Measurements from ENCODE around the gene CMYA5.

CMYA5 gene

DNA sequence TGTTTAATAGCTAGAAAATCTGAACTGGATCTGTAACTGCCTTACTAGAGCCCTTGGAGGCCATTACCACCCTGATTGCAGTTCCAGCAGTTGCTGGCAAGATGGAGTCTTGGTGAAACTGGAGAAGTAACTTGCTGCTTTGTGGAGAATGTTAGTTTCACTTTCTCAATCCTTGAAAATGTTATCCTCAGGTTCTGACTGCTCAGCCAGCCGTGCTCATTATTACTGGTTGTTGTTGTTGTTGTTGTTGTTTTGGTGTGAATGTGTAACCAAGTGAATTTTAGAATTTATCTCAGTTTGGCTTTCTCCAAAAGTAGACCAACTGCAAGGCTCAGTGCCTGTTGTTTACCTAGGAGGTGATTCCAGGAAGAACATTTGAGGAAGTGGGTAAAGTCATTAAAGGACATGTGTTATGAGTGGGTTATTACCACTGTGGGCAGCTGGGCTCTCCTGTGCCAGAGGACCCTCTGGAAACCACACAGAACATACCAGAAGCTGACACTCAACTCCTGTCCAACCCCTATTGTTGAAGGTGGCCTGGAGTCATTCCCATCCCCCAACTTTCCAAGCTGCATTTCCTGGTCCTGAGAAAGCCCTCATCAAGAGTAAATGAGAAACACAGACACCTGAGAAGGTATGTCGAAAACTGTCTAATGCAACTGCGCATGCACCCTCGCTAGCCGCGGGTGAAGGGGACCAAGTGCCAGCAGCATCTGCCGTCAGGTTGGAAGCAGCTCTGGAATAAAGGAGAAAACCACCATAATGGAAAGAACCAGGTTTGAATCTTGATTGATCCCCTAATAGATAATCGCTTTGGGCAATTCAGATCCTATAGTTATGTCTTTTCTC is 111.6 kb downstream of the CMYA5 start:
- no peak for DNase-seq

DNA sequence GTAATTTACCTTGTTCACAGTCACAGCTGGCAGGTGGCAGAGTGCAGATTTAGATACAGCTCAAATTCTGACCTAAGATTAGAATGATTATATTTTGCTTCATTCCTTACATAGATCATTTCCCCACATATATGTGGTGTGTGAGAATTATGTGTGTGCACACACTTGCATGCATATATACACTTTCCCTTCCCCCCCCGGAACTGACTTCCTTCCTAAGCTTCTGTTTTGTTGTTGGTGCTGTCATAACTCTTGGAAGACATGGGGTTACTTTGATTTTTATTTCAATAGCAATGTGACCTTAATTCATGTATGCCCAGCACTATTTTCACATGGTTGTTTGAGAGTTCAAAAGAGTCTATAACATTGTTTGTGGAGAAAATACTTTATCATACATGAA is 112.8 kb downstream of the CMYA5 start:
- no peak for DNase-seq

GRCh38 chr5:79803007-79803406 is 113.4 kb downstream of the CMYA5 start:
- DNase-seq = no peak

- DNase-seq = no peak
Measured at GRCh38 chr5:79806741-79807140, 117.1 kb downstream of the CMYA5 start.

GRCh38 chr5:79809743-79810142 is 120.1 kb downstream of the CMYA5 start:
- no peak for DNase-seq

GRCh38 chr5:79811081-79811480 is 121.4 kb downstream of the CMYA5 start:
- DNase-seq = no peak

DNA sequence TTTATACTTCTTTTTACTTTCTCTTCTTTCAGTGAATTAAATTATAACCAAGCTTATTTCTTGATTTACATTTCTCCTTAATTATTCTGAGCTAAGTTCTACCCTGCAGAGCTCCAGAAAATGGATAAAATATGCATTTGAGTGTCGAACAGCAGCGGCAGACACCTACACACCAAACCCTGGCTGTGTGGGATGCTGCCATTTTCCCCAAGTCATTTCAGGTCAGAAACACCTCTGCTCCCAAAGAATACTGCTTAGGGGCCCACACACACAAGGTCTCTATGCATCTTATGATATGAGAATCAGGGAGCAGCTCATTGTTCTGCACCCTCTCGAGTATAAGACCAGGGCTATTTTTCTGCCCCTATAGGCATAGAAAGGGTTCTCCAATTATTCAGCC is 122.3 kb downstream of the CMYA5 start:
- DNase-seq = no peak

GRCh38 chr5:79814699-79815098 is 125.1 kb downstream of the CMYA5 start:
- no peak for DNase-seq

DNA sequence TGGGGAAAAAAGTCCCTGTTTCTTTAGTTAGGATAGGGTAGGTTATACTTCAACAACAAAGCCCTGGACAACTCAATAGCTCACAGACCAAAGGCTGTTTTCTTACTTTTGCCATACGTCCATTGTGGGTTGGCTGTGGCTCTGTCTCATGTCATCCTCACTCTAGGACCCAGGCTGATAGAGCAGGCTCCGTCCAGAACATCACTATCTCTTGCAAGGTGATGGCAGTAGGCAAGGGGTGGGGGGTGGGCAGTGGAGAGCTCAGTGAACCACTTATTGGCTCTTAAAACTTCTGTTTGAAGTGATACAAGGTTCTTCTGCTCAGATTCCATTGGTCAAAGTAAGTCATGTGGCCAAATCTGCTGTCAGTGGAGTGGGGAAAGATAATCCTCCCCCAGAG is 126.4 kb downstream of the CMYA5 start:
- no peak for DNase-seq

GRCh38 chr5:79820648-79821047 is 131.0 kb downstream of the CMYA5 start:
- DNase-seq = no peak

GRCh38 chr5:79824444-79824843 is 134.8 kb downstream of the CMYA5 start:
- no peak for DNase-seq

DNA sequence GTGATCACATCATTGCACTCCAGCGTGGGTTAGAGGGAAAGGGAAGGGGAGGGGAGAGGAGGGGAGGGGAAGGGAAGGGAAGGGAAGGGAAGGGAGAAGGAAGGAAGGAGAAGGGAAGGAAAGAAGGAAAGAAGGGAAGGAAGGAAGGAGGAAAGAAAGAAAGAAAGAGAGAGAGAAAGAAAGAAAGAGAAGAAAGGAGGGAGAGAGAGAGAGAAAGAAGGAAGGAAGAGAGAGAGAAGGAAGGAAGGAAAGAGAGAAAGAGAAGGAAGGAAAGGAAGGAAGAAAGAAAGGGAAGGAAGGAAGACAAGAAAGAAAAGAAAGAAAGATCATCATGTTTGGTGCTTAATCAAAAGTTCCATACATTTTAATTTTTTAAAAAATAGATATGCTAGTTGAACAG is 136.2 kb downstream of the CMYA5 start:
- no peak for DNase-seq

GRCh38 chr5:79827159-79827629 is 137.6 kb downstream of the CMYA5 start:
- DNase-seq = no peak

GRCh38 chr5:79829260-79829659 is 139.6 kb downstream of the CMYA5 start:
- DNase-seq = no peak

GRCh38 chr5:79831381-79832309 is 142.0 kb downstream of the CMYA5 start:
- DNase-seq = no peak

DNA sequence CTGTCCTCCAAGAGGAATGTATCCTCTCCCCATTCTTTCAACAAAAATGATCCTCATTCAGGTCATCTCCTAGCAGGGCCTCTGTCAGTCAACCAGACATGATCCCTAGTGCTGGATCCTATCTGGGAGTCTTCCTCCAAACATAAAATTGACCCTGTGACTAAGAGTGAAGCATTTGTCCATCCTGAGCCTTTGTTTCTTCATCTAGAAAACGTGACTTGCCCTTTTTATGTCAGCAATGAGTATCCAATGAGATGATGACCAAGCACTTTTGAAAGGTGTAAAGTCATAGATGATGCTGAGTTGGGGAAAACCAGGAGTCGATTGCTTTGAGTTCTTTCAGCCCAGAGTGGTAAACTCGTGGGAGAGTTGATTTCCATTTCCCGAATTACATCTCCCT is 143.3 kb downstream of the CMYA5 start:
- no peak for DNase-seq

GRCh38 chr5:79834098-79834753 is 144.6 kb downstream of the CMYA5 start:
- no peak for DNase-seq

DNA sequence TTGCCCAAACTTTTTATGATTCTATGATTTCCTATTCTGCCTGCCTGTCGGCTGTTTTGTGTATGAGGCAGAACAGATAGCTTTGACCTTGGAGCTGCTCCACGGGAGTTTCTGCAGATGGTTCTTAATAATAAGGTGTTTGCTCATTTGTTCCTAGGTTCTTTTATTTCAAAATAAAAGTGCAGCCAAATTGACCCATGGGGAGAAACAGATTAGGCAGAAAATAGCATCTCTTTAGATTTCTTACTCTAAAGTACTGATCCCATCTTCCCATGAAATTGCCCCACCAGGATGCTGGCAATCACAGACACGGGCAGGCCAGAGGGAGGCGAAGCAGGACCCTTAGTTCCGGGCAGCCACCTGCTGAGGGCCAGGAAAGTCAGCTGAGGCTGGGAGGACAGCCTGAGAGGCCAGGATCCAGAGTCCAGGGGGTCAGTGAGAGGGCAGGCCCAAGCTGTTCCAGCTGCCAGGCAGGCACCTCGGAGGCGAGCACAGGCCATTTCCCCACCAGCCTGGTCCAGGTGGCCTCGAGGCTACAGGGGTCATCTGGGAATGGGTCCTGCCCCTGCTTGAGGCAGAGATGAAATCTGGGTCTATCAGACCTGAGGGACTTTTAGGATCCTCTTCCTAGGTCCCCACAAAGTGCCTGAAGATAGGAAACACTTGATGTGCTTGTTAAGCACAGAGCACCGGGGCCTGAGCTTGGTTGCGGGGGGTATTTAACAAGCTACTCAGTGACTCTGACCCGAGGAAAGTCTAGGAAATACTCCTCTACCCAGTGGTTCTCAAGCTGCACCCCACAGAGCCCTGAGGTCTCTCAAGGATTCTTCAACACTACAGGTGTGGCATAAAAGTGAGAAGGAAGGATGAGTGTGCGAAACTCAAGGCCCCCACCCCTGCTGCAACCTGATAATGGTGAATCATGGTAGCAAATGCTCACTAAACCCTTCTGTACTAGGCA is 145.4 kb downstream of the CMYA5 start:
- no peak for DNase-seq

GRCh38 chr5:79837761-79838551 is 148.3 kb downstream of the CMYA5 start:
- DNase-seq = no peak

GRCh38 chr5:79840084-79840990 is 150.7 kb downstream of the CMYA5 start:
- no peak for DNase-seq

Measured in stimulated activated CD4-positive, alpha-beta T cell treated with anti-CD3 and anti-CD28 coated beads, Interleukin-4, amount 100 ng/mL, for 1 hour (primary cell).